Thoracic aorta (tissue), 2 donors: Measurements from ENCODE around the gene ULBP2. TPM values are rescaled to one million over a fixed set of nuclear protein-coding genes. Genes with fewer than 3 reads are reported as not detected.
A peak's percentile ranks its signal among the peaks of the same experiment; 100 is the strongest.

Source experiments
- ATAC-seq: fragments of 150-250 bp; one replicate; pipeline ENCODE4 v1.8.0; 2017; ENCODE audit warnings: low read depth; ENCODE audit not compliant: insufficient number of reproducible peaks, low FRiP score
- DNase-seq: peaks from one replicate; pipeline ENCODE4 v3.0.0-alpha.2; 2020; ENCODE audit warnings: low spot score
- H3K27ac ChIP-seq, 2 donors: fragments of 200-600 bp; sonication (generic); 1 replicate in 1 of 2; 2 replicates in 1 of 2; pipeline ENCODE4 v1.5.1; 2016; ENCODE audit warnings: mild to moderate bottlenecking in 2 of 2, moderate library complexity in 2 of 2
- H3K27me3 ChIP-seq: fragments of 200-600 bp; sonication (generic); replicated peaks from 2 replicates; pipeline ENCODE4 v1.6.0; 2016; ENCODE audit warnings: mild to moderate bottlenecking; ENCODE audit not compliant: insufficient read depth
- H3K36me3 ChIP-seq: fragments of 200-600 bp; sonication (generic); one replicate; pipeline ENCODE4 v1.5.1; 2016
- H3K4me1 ChIP-seq, 2 donors: fragments of 200-600 bp; sonication (generic); 1 replicate in 1 of 2; 2 replicates in 1 of 2; pipeline versions ENCODE4 v1.5.1 to v1.6.0; 2016; ENCODE audit warnings: low read depth in 2 of 2, mild to moderate bottlenecking in 1 of 2; ENCODE audit not compliant: control insufficient read depth in 1 of 2
- H3K4me3 ChIP-seq: fragments of 200-600 bp; sonication (generic); 2 replicates; pipeline ENCODE4 v1.5.1; 2016; ENCODE audit warnings: mild to moderate bottlenecking
- H3K9me3 ChIP-seq: fragments of 200-600 bp; sonication (generic); 2 replicates; pipeline ENCODE4 v1.5.1; 2016
- CTCF ChIP-seq: fragments of 200-600 bp; sonication (generic); IDR thresholded peaks from one replicate; pipeline ENCODE4 v1.5.1; 2019; ENCODE audit warnings: antibody characterized with exemption
- total RNA-seq, 2 donors: library from RNA; depleted of rRNA; stranded (reverse); fragments of >200 nt; gene quantifications; one replicate each; pipeline versions ENCODE4 v1.1.0 to v1.2.3, GENCODE V29; 2016

The ULBP2 gene
- total RNA-seq, 2 donors from 2014 or later, result 0.41 TPM; not detected in 1

GRCh38 chr6:149897855-149898744 is 43.7 kb upstream of the ULBP2 start, which contains the start of gene RAET1E:
TSS of gene RAET1E (minus strand) at chr6:149898113. CDS start at chr6:149890901, 7,212 bp downstream.
- no peak for ATAC-seq
- Histone ChIP-seq H3K36me3 (no peaks in the 10 kb centered on the region), H3K27me3 (no peaks in the 10 kb centered on the region), H3K27ac (peak within 1 kb of the TSS; percentile 42 to 73), H3K9me3 (no peaks in the 10 kb centered on the region), H3K4me1 (peaks cover 19 to 34% of the 10 kb centered on the region in 2 donors), H3K4me3 (peak within 1 kb of the TSS; percentile 60)
- TF ChIP-seq CTCF, result no peak
- DNase-seq, result no peak

- Histone ChIP-seq H3K36me3 (no peaks in the 10 kb centered on the region), H3K27me3 (no peaks in the 10 kb centered on the region), H3K9me3 (no peaks in the 10 kb centered on the region), H3K27ac (no peak overlapping the region), H3K4me3 (no peak overlapping the region), H3K4me1 (peaks cover 19 to 34% of the 10 kb centered on the region in 2 donors)
- ATAC-seq (no peak), DNase-seq (no peak)
- TF ChIP-seq CTCF, result no peak
Measured at GRCh38 chr6:149898966-149899365, 42.8 kb upstream of the ULBP2 start.

GRCh38 chr6:149899486-149899885 is 42.3 kb upstream of the ULBP2 start:
- Histone ChIP-seq H3K27ac (no peak overlapping the region), H3K4me3 (no peak overlapping the region), H3K27me3 (no peaks in the 10 kb centered on the region), H3K36me3 (no peaks in the 10 kb centered on the region), H3K4me1 (peaks cover 19 to 34% of the 10 kb centered on the region in 2 donors), H3K9me3 (no peaks in the 10 kb centered on the region)
- no peak for DNase-seq
- TF ChIP-seq CTCF, result no peak
- ATAC-seq, result no peak

- Histone ChIP-seq H3K4me3 (no peak overlapping the region), H3K36me3 (no peaks in the 10 kb centered on the region), H3K9me3 (no peaks in the 10 kb centered on the region), H3K4me1 (peaks cover 19 to 28% of the 10 kb centered on the region in 2 donors), H3K27ac (no peak overlapping the region), H3K27me3 (no peaks in the 10 kb centered on the region)
- no peak for TF ChIP-seq CTCF
- DNase-seq (no peak), ATAC-seq (no peak)
Measured at GRCh38 chr6:149899926-149900619, 41.7 kb upstream of the ULBP2 start.
